HG02884 (cell line): ENCODE results near the gene FABP6.
"Not testable (repeated sequence)": the region's sequence is repeated elsewhere in the genome, so short reads cannot be mapped to it uniquely, and the experiment has no call there.

ENCODE experiments used
- ATAC-seq: cut with Tn5 transposase; IDR thresholded peaks from one replicate; pipeline ENCODE4 v1.9.1; 2021; ENCODE audit warnings: mild to moderate bottlenecking, moderate library complexity; ENCODE audit not compliant: unreplicated experiment

Gene FABP6

DNA sequence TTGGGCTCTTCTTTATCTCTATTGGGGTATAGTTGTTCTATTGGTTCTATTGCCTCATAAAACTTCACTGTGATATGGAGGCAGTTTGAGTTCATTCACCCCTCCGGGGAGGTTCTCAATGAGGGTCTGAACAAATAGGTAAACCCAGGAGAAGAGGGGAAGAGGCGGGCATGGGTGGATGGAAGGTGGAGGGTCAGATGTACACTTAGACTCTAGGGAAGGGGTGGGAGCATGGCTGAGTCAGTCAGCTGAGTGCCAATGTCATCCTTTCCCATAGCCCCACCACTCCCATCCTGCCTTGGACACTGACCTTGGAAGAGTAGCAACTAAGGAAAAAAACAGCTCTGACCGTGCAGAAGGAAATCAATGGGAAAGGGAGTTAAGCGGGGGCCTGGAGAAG is 9.9 kb upstream of the FABP6 start:
- ATAC-seq = no peak

DNA sequence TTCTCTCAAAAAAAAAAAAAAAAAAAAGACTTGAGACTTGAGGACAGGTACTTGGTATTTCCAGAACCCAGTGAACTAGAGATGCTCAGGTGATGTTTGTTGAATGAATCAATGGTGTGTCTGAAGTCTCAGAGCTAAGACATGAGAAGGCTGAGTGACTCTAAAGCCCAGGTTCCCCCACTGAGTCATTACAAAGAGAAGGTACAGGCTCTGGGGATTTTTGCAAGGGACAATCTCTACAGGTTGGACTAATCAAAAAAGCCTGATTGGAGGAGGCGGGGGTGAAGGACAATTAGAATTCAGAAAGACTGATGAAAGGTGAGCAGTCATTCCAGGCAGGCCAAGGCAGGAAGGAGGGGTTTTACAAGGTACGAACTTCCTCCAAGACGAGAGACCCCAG is 8.2 kb upstream of the FABP6 start:
- ATAC-seq = no peak

DNA sequence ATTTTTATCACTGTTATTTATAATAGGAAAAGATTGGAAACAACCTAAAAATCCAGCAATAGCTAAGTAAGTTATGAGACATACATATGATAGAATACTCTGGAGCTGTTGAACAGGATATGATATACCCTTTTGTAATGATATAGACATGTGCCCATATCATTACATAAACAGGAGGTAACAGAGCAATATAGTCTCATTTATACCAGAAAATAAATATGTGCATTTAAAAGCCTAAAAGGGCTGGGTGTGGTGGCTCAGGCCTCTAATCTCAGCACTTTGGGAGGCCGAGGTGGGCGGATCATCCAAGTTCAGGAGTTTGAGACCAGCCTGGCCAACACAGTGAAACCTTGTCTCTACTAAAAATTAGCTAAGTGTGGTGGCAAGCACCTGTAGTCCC is 2.3 kb upstream of the FABP6 start:
- no peak for ATAC-seq

DNA sequence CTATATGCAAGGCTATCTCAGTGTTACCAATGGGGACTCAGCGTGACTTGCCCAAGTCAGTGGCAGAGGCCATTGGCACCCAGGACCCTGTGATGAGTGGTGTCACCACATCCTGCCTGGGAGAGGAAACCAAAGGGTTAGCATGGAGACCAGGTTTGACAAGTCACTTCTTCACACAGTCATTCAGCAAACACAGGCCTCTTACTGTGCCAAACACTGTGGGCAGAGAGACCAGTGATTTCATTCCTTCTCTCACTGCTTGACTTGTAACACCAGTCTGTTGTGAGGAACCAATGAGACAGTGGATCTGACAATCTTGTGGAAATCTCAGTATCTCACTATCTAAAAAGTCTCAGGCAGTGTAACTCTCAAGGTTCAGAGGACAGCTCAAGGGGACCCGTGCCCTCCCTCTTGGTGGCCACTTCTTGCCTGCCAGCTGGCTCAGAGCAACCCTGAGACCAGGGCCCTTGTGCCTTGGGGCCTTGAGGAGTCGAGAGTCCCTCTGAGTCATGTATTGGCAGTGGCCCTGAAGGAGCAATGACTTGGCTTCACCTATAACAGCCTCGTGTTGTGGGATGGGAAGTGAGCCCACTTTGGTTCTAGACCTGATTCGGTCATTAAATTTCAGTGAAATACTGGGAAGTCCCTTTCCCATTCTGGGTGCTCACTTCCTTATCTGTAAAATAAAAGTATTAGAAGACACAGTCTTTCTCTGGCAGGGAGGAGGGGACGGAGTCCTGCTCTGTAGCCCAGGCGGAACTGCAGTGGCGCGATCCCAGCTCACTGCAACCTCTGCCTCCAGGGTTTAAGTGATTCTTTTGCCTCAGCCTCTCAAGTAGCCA is 1.6 kb downstream of the FABP6 start:
- peak; percentile 56 for ATAC-seq

DNA sequence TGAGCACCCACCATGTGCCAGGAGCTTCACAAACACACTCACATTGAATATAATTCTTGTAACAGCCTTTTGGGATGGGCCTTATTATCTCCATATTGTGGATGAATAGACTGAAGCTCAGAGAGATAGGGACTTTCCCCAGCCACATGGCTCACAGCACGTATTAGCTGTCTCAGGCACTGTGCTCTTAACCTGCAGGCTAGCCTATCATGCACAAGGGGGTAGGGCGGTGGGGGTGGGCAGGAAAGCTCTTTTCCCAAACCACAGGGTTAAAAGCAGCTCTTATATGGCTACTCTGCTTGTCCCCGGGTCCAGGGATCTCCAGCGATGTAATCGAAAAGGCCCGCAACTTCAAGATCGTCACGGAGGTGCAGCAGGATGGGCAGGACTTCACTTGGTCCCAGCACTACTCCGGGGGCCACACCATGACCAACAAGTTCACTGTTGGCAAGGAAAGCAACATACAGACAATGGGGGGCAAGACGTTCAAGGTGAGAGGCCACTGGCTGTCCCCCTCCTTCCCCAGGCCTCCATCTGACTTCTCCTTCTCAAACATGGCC is 2.6 kb downstream of the FABP6 start:
- peak; percentile 43 for ATAC-seq

DNA sequence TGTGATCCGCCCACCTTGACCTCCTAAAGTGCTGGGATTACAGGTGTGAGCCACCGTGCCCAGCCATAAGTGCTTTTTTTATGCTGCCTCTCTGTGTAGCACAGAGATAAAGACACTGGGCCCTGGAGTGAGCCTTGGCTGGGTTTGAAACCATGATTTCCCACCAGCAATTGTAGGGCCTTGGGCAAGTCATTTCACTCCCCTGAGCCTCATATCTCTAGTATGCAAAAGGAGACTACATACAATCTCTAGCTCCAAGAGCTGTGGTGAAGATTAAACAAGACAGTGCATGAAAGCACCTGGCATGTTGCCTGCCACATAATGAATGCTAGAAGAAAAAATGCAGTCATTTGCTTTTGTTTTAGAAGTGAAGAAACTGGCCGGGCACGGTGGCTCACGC is 3.9 kb downstream of the FABP6 start:
- ATAC-seq = no peak

DNA sequence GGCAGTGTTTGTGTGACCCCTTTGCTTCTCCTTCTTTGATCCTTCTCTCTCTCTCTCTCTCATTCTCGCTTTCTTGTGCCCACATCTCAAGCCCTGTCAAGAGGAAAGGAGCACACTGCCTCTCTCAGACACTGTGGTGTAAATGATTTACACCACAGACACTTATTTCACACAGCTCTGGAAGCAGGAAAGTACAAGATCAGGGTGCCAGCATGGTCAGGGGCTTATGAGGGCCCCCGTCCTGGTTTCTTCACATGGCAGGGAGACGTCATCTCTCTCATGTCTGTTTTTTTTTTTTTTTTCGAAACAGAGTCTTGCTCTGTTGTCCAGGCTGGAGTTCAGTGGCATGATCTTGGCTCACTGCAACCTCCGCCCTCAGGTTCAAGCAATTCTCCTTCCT is 6.4 kb downstream of the FABP6 start:
- ATAC-seq = no peak

DNA sequence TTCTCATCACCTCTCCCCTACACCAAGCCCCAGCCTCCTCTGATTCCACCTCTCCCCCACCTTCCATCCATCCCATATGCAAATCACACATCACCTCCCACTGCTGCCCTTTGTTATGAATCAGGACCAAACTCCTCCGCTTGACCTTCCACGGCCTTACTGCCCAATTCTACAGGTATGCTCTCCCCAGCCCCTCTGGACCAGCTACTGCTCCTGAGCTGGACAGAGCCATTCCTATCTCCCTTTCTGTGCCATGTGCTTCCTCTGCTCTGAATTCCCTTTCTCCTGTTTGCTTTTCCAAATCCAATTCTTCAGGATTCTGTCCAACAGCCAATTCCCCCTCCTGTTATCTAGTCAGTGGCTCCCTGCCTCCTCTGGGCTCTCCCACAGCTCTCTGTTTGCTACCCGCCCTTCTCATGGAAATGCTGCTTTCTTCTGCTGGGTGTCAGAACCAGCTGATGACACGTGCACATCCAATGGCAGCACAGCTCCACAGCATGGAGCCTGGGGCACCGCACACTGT is 8.3 kb downstream of the FABP6 start:
- ATAC-seq = no peak

DNA sequence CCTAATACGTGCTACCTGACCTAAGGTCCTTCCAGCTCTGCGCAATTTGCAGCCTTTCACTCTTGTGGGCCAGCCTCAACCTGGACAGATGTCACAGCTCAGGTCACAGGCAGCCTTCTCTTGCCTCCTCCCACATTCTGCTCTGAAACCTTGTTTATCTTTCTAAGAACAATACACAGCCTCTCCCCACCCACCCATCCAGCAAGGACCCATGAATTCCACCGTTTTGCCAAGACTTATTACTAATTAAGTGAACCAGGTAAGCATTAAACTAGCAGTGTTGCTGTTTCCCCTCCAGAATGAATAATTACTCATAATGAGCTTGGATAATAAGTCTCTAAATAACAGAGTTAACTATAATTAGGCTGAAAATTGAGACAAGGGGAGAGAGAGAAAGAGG is 11.0 kb downstream of the FABP6 start:
- ATAC-seq = no peak

DNA sequence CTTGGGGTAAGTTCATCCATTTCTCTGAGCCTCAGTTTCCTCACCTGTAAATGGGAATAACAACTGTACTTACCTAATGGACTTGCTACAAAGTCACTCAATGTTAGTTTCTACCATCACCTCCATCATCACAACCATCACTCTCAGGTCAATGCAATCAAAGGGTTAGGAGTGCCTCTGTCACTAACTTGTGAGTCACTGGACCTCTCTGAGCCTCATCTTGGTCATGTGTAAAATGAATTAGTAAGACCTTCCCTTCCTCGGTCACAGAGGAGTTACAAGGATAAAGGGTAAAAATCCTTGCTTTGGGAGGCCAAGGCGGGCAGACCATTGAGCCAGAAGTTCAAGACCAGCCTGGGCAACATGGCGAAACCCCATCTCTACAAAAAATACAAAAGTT is 12.8 kb downstream of the FABP6 start:
- no peak for ATAC-seq

DNA sequence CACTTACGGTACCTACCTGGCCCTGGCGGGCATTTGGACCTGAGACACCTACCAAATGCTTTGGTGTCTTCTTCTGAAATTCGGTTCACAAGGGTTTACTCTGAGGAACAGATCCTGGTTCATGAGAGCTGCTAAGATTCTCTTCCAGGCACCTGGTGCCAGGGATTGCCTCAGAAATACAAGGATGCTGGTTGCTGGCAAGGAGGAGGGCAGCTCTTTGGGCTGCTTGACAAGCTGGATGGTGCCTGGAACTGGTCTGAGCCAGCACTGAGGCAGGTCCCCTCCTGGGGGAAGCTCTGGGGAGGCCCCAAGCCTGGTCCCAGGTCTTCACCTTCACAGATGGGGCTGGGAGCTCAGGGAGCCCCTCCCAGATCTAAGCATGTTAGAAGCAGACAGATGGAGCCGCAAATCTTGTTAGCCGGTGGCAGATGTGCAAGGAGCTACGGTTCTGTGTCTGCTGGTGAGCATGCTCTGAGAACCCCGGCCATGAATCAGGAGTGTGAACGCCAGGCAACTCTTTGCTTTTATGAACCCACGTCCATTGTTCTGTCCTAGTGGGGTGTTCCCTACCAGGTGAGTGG is 16.3 kb downstream of the FABP6 start:
- no peak for ATAC-seq

DNA sequence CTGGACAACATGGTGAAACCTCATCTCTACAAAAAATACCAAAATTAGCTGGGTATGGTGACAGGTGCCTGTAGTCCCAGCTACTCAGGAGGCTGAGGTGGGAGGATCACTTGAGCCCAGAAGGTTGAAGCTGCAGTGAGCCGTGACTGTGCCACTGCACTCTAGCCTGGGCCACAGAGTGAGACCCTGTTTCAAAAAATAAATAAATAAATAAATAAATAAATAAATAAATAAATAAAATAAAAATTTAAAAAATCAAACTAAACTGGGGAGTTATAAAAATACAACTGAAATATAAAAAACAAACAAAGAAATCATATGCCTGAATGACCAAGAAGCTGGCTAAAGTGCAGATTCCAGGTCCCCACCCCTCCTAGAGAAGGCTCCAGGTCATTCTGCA is 20.3 kb downstream of the FABP6 start:
- ATAC-seq = not testable (repeated sequence)

DNA sequence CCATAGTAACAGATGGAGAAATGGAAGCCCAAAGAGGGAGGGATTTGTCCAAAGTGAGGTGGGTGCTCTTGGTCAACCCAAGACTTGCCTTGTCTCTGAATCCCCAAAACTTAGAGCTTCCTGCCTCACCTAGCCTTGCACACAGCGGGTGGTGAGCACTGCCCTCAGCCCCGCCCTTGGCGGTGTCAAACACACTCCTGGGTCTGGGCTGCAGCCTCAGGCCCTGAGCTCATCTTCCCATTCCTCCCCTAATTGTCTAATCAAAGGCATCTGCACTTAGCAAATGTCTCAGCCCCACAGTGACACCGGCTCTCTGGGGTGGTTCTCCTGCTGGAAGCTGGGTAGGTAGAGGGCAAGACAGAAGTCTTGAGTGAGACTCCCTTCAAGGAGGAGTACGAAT is 20.9 kb downstream of the FABP6 start:
- no peak for ATAC-seq

DNA sequence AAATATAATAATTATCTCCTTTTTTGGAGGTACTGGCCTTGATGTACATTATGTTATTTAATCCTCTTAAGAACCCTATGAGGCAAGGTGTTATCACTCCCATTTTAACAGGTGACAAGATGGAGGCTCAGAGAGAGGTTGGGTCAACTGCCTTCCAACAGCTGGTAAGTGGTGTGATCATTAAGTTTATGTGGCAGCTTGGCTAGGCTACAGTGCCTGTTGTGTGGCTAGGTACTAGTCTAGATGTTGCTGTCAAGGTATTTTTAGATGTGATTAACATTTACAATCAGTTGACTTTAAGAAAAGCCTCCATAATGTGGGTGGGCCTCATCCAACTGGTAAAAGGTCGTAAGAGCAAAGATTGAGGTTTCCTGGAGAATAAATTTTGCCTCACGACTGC is 21.5 kb downstream of the FABP6 start:
- ATAC-seq = no peak

DNA sequence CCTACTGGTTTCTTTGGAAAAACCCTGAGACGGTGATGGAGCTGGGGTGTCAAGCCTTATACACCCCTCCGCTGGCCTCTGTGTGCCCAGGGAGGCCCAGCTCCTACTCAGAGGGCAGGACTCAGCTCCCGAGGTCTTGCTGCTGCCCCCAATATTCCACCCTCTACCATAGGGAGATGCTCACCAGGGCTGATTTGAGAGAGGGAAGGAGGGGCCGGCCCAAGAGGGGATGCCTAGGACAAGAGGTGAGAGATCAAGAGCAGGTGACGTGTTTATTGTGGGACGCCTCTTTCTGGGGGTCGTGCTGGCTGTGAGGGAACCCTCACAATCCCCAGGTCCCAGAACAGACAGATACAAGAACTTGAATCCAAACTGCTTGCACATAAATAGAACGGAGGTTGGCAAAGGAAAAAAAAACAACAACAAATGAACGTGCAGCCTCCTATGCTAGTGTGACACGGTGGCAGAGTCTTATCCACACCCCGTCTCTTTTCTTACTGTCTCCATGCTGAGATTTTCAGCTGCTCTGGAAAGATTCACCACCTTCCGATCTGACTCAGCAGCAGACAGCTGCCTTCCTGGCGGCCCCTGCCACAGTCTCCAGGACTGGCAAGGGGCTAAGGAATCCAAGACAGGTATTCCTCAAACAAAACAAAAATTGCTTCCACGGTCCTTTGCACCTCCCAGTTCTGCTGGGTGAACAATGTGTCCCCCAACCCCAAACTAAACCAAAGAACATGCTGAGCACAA is 22.3 kb downstream of the FABP6 start:
- ATAC-seq = no peak

DNA sequence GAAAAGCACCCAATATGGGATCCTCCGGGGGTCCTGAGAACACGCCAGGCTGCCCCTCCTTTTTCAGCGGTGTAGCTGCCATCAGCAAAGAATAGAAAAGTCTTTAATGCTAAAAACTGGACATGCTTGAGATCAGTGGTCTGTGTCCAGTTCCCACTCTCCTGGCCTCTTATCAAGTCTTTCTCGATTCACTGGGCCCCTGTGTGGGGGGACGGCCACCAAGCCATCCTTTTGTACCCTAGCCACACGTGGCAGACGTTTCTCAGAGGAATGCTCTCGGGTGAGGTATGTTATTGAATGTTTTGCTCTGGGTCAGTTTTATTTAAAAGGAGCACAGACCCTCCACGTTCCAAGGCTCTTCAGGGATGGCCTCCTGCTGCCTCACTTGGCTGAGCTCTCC is 23.6 kb downstream of the FABP6 start:
- ATAC-seq = no peak

DNA sequence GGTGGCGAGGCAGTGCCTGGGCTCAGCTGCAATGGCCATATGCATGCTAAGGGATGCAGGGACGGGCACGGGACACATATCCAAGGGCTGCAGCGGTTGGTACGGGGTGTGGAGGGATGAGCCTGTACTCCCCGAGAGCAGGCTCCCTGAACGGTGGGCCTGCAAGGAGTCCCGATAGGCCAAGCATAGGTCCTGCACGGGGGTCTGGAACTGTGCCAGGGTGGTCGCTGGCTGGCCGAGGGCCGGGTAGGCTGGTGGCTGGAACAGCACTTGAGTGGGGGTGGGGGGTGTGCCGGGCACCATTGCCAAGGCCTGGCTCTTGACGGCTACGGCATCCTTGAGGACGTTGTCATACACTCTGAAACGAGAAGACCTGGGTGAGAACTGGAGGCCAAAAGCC is 24.1 kb downstream of the FABP6 start:
- ATAC-seq = no peak

DNA sequence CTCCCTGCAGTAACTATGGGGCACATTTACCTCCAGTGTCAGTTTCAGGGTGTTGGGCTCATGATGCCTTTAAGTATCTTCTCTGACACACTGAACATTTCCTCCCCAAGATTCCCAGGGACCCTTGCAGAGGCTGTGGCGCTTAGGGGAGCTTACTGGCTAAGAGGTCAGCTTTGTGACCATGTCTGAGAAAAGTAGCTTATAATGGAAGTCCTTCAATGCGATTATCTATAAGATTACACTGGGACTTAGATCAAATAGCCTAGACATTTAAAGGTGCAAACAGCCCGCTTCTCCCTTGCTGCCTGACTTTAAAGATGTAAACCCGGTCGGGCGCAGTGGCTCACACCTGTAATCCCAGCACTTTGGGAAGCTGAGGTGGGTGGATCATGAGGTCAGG is 25.4 kb downstream of the FABP6 start:
- ATAC-seq = no peak

DNA sequence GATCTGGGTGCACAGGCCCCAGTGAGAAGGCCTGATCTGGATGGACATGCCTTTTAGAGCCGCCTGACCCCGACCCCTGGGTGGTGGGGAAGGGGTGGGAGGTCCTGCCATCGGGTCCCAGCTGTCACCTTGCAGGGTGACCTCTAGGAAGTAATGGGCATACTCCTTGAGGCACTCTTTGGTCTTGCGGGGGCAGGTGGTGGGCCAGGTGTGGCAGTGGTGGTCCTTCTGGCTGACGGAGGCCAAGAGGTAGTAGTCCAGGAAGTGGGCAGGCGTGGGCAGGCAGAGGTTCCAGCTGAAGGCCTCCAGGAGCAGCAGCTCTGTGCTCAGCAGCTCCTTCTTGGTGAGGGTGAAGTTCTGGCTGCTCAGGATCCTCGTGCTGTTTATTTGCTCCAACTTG is 30.0 kb downstream of the FABP6 start:
- ATAC-seq = no peak

DNA sequence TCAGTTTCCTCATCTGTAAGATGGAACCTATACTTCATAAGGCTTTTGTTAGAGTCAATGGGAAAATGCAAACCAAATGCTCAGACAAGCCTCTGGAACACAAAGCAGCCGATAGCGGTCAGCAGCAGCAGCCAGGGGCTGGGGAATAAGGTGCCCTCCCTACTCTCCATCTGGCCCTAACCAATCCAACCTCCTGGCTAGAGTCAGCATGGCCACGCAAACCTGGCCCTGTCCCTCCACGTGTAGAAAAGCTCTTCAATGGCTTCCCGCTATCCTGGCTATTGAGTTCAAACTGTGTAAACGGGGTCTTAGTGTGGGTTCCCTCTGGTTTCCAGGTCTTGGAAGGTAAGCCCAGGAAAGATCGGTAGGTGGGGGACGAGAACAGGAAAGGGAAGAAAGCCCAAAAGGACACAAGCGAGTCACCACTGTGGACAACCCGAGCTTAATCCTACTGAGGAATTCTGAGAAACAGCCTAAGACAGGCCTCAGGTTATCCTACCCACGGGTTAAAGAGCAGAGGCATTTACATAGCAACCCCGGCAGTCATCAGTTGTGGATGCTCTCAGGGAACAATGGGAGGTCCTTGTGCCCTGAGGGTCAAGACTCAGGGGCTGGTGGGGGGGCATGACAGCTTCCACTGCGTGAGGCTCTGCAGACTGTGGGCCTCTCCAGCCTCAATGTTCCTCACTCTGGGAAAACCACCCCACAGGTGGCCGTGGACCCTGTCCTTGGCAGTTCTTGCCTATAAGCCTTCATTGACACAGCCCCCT is 30.9 kb downstream of the FABP6 start:
- no peak for ATAC-seq
